GM23338 (cell line): ENCODE data around the gene TRIM72. TPM values are rescaled to one million over a fixed set of nuclear protein-coding genes. Genes with fewer than 3 reads are reported as not detected.
"Not testable (repeated sequence)": the region's sequence is repeated elsewhere in the genome, so short reads cannot be mapped to it uniquely, and the experiment has no call there.

Experiments used
- ATAC-seq: fragments of 200-7000 bp; cut with Tn5 transposase; 3 replicates; pipeline ENCODE4 v1.9.1; 2020
- DNase-seq: peaks from one replicate; pipeline ENCODE4 v3.0.0-alpha.2; 2015; ENCODE audit warnings: low spot score
- H2AFZ ChIP-seq: fragments of 200-600 bp; sonication (generic); 2 replicates; pipeline ENCODE4 v1.8.0; 2016; ENCODE audit warnings: antibody characterized with exemption, mild to moderate bottlenecking, moderate library complexity
- H3F3A ChIP-seq: fragments of 200-600 bp; sonication (generic); replicated peaks from 2 replicates; pipeline ENCODE4 v1.8.0; 2017; ENCODE audit warnings: antibody characterized with exemption, mixed run types, low read depth
- H3K27ac ChIP-seq: fragments of 200-600 bp; sonication (generic); 2 replicates; pipeline ENCODE4 v1.6.1; 2016; ENCODE audit warnings: low read depth
- H3K27me3 ChIP-seq: fragments of 200-600 bp; sonication (generic); 2 replicates; pipeline ENCODE4 v1.8.0; 2016; ENCODE audit warnings: mild to moderate bottlenecking, mixed run types, moderate library complexity; ENCODE audit not compliant: insufficient read depth
- H3K36me3 ChIP-seq: fragments of 200-600 bp; sonication (generic); 2 replicates; pipeline ENCODE4 v1.8.0; 2016; ENCODE audit warnings: mild to moderate bottlenecking; ENCODE audit not compliant: insufficient read depth
- H3K4me1 ChIP-seq: fragments of 200-600 bp; sonication (generic); 2 replicates; pipeline ENCODE4 v1.8.0; 2016; ENCODE audit warnings: mild to moderate bottlenecking, moderate library complexity; ENCODE audit not compliant: insufficient read depth
- H3K4me2 ChIP-seq: fragments of 200-600 bp; sonication (generic); 2 replicates; pipeline ENCODE4 v1.7.1; 2017; ENCODE audit warnings: mixed run types
- H3K4me3 ChIP-seq: fragments of 200-600 bp; sonication (generic); 2 replicates; pipeline ENCODE4 v1.6.1; 2016; ENCODE audit warnings: mixed run types
- H3K79me2 ChIP-seq: fragments of 200-600 bp; sonication (generic); replicated peaks from 2 replicates; pipeline ENCODE4 v1.8.0; 2017; ENCODE audit warnings: mild to moderate bottlenecking; ENCODE audit not compliant: insufficient read depth
- H3K9me2 ChIP-seq: fragments of 200-600 bp; sonication (generic); 2 replicates; pipeline ENCODE4 v1.8.0; 2017; ENCODE audit not compliant: insufficient read depth
- H4K20me1 ChIP-seq: fragments of 200-600 bp; sonication (generic); replicated peaks from 2 replicates; pipeline ENCODE4 v1.8.0; 2017; ENCODE audit warnings: mild to moderate bottlenecking; ENCODE audit not compliant: insufficient read depth
- H3K27ac Mint-ChIP-seq: 2 replicates; pipeline ENCODE4 v1.8.0; 2020; ENCODE audit warnings: inconsistent platforms, mild to moderate bottlenecking, moderate library complexity, mixed read lengths
- H3K27me3 Mint-ChIP-seq: 3 replicates; pipeline ENCODE4 v1.8.0; 2022; ENCODE audit warnings: low read depth, mild to moderate bottlenecking, moderate library complexity, mixed read lengths, inconsistent platforms; ENCODE audit not compliant: insufficient read depth, poor library complexity
- H3K36me3 Mint-ChIP-seq: 3 replicates; pipeline ENCODE4 v1.8.0; 2021; ENCODE audit warnings: low read depth, mild to moderate bottlenecking, inconsistent platforms, moderate library complexity, mixed read lengths
- H3K4me1 Mint-ChIP-seq: 3 replicates; pipeline ENCODE4 v1.8.0; 2020; ENCODE audit warnings: mild to moderate bottlenecking, inconsistent platforms, mixed read lengths
- H3K4me3 Mint-ChIP-seq: 3 replicates; pipeline ENCODE4 v1.8.0; 2021; ENCODE audit warnings: moderate library complexity, mild to moderate bottlenecking, inconsistent platforms, mixed read lengths
- H3K9me3 Mint-ChIP-seq: 3 replicates; pipeline ENCODE4 v1.8.0; 2020; ENCODE audit warnings: moderate library complexity, mild to moderate bottlenecking, inconsistent platforms, mixed read lengths
- EZH2phosphoT487 ChIP-seq: fragments of 200-600 bp; sonication (generic); IDR thresholded peaks from one replicate; pipeline ENCODE4 v1.8.1; 2018; ENCODE audit warnings: antibody characterized with exemption; ENCODE audit not compliant: unreplicated experiment
- ZNF114 ChIP-seq: fragments of 250-450 bp; sonication (Bioruptor Pico); IDR thresholded peaks from 2 replicates; pipeline ENCODE4 v1.5.0; 2020; ENCODE audit warnings: mild to moderate bottlenecking, moderate library complexity
- ZNF331 ChIP-seq: fragments of 250-450 bp; sonication (Bioruptor Pico); IDR thresholded peaks from 2 replicates; pipeline ENCODE4 v1.5.0; 2020; ENCODE audit warnings: low read depth, mild to moderate bottlenecking, moderate library complexity
- polyA plus RNA-seq: library from polyadenylated mRNA; unstranded; fragments of >200 nt; fragmentation: Nextera tagmentation; extraction: Ambion mirVana; gene quantifications from 2 replicates; pipeline ENCODE4 v1.2.1, GENCODE V29; 2016
- total RNA-seq: library from RNA; depleted of rRNA; stranded (reverse); fragments of >200 nt; shearing (Covaris generic); gene quantifications from 2 replicates; pipeline ENCODE4 v1.2.3, GENCODE V29; 2014

TRIM72 gene
- total and polyA plus RNA-seq, 2 experiments from 2014 or later = 0.81 to 1.3 TPM

DNA sequence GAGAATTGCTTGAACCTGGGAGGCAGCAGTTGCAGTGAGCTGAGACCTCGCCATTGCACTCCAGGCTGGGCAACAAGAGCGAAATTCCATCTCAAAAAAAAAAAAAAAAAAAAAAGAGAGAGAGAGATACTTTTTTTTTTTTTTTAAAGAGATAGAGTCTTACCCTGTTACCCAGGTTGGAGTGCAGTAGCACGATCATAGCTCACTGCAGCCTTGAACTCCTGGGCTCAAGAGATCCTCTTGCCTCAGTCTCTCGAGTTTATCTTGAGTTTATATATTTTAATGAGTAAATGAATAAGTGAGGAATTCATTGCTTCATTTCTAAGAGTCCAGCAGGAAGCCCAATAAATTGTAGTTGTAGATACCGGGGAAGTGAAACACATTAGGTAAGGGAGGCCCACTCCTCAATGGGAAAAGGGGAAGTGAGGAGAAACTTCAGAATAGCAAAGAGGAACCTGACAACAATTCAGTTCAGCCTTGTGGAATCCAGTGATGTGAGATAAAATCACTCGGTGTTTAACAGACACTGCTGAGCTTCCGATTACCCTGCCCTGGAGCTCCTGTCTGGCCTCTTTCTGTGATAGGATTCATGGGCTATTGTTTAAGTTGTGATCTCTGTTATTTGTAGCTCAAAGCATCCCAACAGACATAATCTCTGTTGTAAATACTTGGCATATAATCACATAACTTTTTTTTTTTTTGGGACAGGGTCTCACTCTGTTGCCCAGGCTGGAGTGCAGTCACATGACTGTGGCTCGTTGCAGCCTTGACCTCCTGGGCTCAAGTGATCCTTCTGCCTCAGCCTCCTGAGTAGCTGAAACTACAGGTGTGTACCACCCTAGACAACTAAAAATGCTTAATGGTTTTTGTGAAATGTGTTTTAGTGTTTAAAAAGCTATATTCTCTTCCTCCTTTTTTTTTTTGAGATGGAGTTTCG is 30.1 kb downstream of the TRIM72 start:
- ATAC-seq = no peak
- H3K36me3 Mint-ChIP-seq = no peaks in the 10 kb centered on the region

DNA sequence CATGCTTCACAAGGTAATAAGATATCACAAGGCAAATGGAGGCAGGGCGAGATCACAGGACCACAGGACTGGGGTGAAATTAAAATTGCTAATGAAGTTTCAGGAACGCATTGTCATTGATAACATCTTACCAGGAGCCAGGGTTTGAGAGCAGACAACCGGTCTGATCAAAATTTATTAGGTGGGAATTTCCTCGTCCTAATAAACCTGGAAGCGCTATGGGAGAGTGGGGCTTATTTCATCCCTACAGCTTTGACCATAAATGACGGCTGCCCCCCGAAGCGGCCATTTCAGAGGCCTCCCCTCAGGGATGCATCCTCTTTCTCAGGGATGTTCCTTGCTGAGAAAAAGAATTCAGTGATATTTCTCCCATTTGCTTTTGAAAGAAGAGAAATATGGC is 31.7 kb downstream of the TRIM72 start:
- Histone ChIP-seq H3K4me2 (peak overlapping the region; percentile 67), H3K27ac (peak overlapping the region; percentile 89), H3K4me1 (peaks cover 15% of the 10 kb centered on the region), H3K4me3 (peak overlapping the region; percentile 38)
- H3K9me3 Mint-ChIP-seq, H3K79me2 ChIP-seq, H3K36me3 Mint-ChIP-seq, H3K27me3 Mint-ChIP-seq, H4K20me1 ChIP-seq, H2AFZ ChIP-seq, H3K27me3 ChIP-seq, H3K36me3 ChIP-seq, H3K9me2 ChIP-seq, ATAC-seq, H3F3A ChIP-seq: not testable (repeated sequence)
- TF ChIP-seq ZNF114 (CRISPR knock-in tag) = 0 out of 2 replicates have a peak, but pooled peaks have one; percentile 7
- Mint-ChIP-seq H3K4me3 (peak overlapping the region; percentile 47), H3K27ac (peak overlapping the region; percentile 92), H3K4me1 (peaks cover 33% of the 10 kb centered on the region)
- DNase-seq = peak; percentile 74

More for the DNA sequence above, 30.1 kb downstream of the TRIM72 start:
- H3K9me2 ChIP-seq = 0 out of 2 replicates have a peak, but pooled peaks cover 3% of the 10 kb centered on the region
- peaks cover 5% of the 10 kb centered on the region; the same call in 1 of the 2 replicates for H3F3A ChIP-seq
- H3K4me2 ChIP-seq = no peak overlapping the region
- H3K36me3 ChIP-seq = no peaks in the 10 kb centered on the region
- no peaks in the 10 kb centered on the region for H3K79me2 ChIP-seq
- Mint-ChIP-seq H3K4me1 (peaks cover 33% of the 10 kb centered on the region), H3K27me3 (peaks cover 2% of the 10 kb centered on the region), H3K4me3 (no peak overlapping the region), H3K9me3 (no peaks in the 10 kb centered on the region; the same call in 2 of the 3 replicates), H3K27ac (0 out of 2 replicates have a peak overlapping the region, but pooled peaks have one; percentile 15)
- H3K4me3 ChIP-seq = no peak overlapping the region
- H4K20me1 ChIP-seq = no peaks in the 10 kb centered on the region
- no peak overlapping the region for H3K27ac ChIP-seq
- H2AFZ ChIP-seq = no peak overlapping the region
- no peak for TF ChIP-seq EZH2phosphoT487
- TF ChIP-seq ZNF331 (CRISPR knock-in tag) = no peak
- H3K4me1 ChIP-seq = peaks cover 15% of the 10 kb centered on the region
- no peak for DNase-seq
- H3K27me3 ChIP-seq = no peaks in the 10 kb centered on the region

DNA sequence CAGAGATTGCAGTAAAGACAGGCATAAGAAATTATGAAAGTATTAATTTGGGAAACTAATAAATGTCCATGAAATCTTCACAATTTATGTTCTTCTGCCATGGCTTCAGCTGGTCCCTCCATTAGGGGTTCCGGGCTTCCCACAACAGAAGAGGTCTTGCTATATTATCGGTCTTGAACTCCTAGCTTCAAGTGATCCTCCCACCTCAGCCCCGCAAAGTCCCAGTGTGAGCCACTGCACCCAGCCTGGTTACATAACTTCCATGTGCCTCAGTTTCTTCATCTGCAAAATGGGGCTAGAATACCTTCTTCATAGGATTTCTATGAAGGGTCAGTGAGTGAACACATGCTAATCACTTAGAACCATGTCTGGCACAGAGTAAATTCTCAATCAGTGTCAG is 32.4 kb downstream of the TRIM72 start:
- peaks cover 1% of the 10 kb centered on the region for H3K27me3 Mint-ChIP-seq
- no peak overlapping the region for H2AFZ ChIP-seq
- peak overlapping the region; percentile 67 for H3K4me2 ChIP-seq
- H3K27ac Mint-ChIP-seq = peak overlapping the region; percentile 92
- H3K27me3 ChIP-seq = no peaks in the 10 kb centered on the region
- H3K36me3 ChIP-seq = no peaks in the 10 kb centered on the region
- H3K4me1 Mint-ChIP-seq = peaks cover 33% of the 10 kb centered on the region
- ATAC-seq (no peak), DNase-seq (no peak)
- no peak for TF ChIP-seq ZNF114 (CRISPR knock-in tag)
- H3K9me3 Mint-ChIP-seq = no peaks in the 10 kb centered on the region; the same call in 2 of the 3 replicates
- H3K79me2 ChIP-seq = no peaks in the 10 kb centered on the region
- 0 out of 2 replicates have a peak, but pooled peaks cover 3% of the 10 kb centered on the region for H3K9me2 ChIP-seq
- H3K36me3 Mint-ChIP-seq = no peaks in the 10 kb centered on the region
- H3K4me3 Mint-ChIP-seq = peak overlapping the region; percentile 47; the same call in 2 of the 3 replicates
- no peaks in the 10 kb centered on the region for H4K20me1 ChIP-seq
- H3K4me1 ChIP-seq = peaks cover 15% of the 10 kb centered on the region
- H3K27ac ChIP-seq = peak overlapping the region; percentile 89
- peak overlapping the region; percentile 38 for H3K4me3 ChIP-seq
- H3F3A ChIP-seq = peaks cover 5% of the 10 kb centered on the region; the same call in 1 of the 2 replicates
